ENCODE measurements around the gene ATXN7.

ATXN7 gene

GRCh38 chr3:63932509-63933212 lies 69.0 kb downstream of the ATXN7 start:
- Histone ChIP-seq H3K4me3 (ENCODE audit: low read length in 2 of 2) (no peak overlapping the region), H3K9me3 (ENCODE audit: control insufficient read depth in 2 of 2, low read length in 2 of 2) (no peaks in the 10 kb centered on the region), H3K27me3 (ENCODE audit: control insufficient read depth in 2 of 2, insufficient read depth in 2 of 2, low read length in 2 of 2) (no peaks in the 10 kb centered on the region), H3K4me1 (ENCODE audit: control insufficient read depth in 2 of 2, insufficient read depth in 2 of 2, low read length in 2 of 2) (peaks cover 9 to 17% of the 10 kb centered on the region in 2 donors), H3K9ac (ENCODE audit: low read depth in 1 of 2, low read length in 2 of 2) (no peak overlapping the region), H3K36me3 (ENCODE audit: control insufficient read depth in 2 of 2, insufficient read depth in 2 of 2, low read length in 2 of 2) (peaks cover 0 to 4% of the 10 kb centered on the region in 2 donors), H3K27ac (ENCODE audit: low read depth in 2 of 2, low read length in 2 of 2) (no peak overlapping the region)

- peaks cover 16 to 22% of the 10 kb centered on the region in 2 donors for H3K4me1 ChIP-seq (ENCODE audit: control insufficient read depth in 2 of 2, insufficient read depth in 2 of 2, low read length in 2 of 2)
- H3K36me3 ChIP-seq (ENCODE audit: control insufficient read depth in 2 of 2, insufficient read depth in 2 of 2, low read length in 2 of 2), result peaks cover 0 to 4% of the 10 kb centered on the region in 2 donors
- no peak overlapping the region for H3K4me3 ChIP-seq (ENCODE audit: low read length in 2 of 2)
- H3K27ac ChIP-seq (ENCODE audit: low read depth in 2 of 2, low read length in 2 of 2), result no peak overlapping the region
- H3K9me3 ChIP-seq (ENCODE audit: control insufficient read depth in 2 of 2, low read length in 2 of 2), result no peaks in the 10 kb centered on the region
- H3K27me3 ChIP-seq (ENCODE audit: control insufficient read depth in 2 of 2, insufficient read depth in 2 of 2, low read length in 2 of 2), result no peaks in the 10 kb centered on the region
- no peak overlapping the region for H3K9ac ChIP-seq (ENCODE audit: low read depth in 1 of 2, low read length in 2 of 2)
Observed at GRCh38 chr3:63933459-63933858, 69.8 kb downstream of the ATXN7 start.

DNA sequence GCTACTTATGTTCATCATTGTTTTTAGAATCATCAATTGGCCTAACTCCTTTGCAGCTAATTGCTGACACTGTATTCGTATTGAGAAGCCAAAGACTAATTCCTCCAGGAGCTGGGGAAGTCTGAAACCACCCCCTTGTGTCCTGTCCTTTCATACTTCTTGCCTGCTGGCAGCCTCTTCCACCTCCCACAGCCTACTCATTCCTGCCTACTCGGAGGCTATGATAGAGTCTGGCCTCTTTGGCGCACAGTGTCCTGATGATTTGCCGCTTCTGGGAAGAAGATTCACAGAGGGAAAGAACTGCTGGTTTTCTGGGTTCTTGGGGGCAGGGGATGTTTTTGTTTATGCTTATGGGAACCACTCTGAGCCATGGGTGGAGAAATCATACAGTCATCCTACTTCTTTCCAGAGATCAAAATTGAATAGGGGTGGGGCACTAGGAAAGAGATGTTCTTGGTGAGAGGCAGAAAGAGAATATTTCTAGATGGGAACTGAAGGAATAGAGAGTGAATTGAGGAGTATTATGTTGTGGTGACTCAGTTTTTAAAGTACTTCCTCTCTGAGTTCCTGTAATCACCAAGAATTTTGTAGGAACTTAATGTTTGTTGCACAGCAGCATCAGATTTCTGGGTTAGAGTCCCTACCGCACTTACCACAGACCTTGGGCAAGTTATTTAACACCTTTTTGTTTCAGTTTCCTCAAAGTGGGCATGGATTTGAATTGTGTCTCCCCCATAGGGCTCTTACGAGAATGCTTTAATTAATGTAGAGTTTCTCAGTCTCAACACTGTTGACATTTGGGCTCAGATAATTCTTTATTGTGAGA lies 70.6 kb downstream of the ATXN7 start:
- Histone ChIP-seq H3K36me3 (ENCODE audit: control insufficient read depth in 2 of 2, insufficient read depth in 2 of 2, low read length in 2 of 2) (no peaks in the 10 kb centered on the region), H3K9ac (ENCODE audit: low read depth in 1 of 2, low read length in 2 of 2) (no peak overlapping the region), H3K9me3 (ENCODE audit: control insufficient read depth in 2 of 2, low read length in 2 of 2) (no peaks in the 10 kb centered on the region), H3K27ac (ENCODE audit: low read depth in 2 of 2, low read length in 2 of 2) (no peak overlapping the region), H3K4me3 (ENCODE audit: low read length in 2 of 2) (no peak overlapping the region), H3K27me3 (ENCODE audit: control insufficient read depth in 2 of 2, insufficient read depth in 2 of 2, low read length in 2 of 2) (no peaks in the 10 kb centered on the region), H3K4me1 (ENCODE audit: control insufficient read depth in 2 of 2, insufficient read depth in 2 of 2, low read length in 2 of 2) (peaks cover 16 to 22% of the 10 kb centered on the region in 2 donors)

GRCh38 chr3:63936925-63937324 lies 73.3 kb downstream of the ATXN7 start:
- no peak overlapping the region for H3K27ac ChIP-seq (ENCODE audit: low read depth in 2 of 2, low read length in 2 of 2)
- H3K9me3 ChIP-seq (ENCODE audit: control insufficient read depth in 2 of 2, low read length in 2 of 2), result no peaks in the 10 kb centered on the region
- no peak overlapping the region for H3K4me3 ChIP-seq (ENCODE audit: low read length in 2 of 2)
- H3K27me3 ChIP-seq (ENCODE audit: control insufficient read depth in 2 of 2, insufficient read depth in 2 of 2, low read length in 2 of 2), result no peaks in the 10 kb centered on the region
- peaks cover 16 to 22% of the 10 kb centered on the region in 2 donors for H3K4me1 ChIP-seq (ENCODE audit: control insufficient read depth in 2 of 2, insufficient read depth in 2 of 2, low read length in 2 of 2)
- peaks cover 0 to under 1% of the 10 kb centered on the region in 2 donors for H3K36me3 ChIP-seq (ENCODE audit: control insufficient read depth in 2 of 2, insufficient read depth in 2 of 2, low read length in 2 of 2)
- H3K9ac ChIP-seq (ENCODE audit: low read depth in 1 of 2, low read length in 2 of 2), result no peak overlapping the region

DNA sequence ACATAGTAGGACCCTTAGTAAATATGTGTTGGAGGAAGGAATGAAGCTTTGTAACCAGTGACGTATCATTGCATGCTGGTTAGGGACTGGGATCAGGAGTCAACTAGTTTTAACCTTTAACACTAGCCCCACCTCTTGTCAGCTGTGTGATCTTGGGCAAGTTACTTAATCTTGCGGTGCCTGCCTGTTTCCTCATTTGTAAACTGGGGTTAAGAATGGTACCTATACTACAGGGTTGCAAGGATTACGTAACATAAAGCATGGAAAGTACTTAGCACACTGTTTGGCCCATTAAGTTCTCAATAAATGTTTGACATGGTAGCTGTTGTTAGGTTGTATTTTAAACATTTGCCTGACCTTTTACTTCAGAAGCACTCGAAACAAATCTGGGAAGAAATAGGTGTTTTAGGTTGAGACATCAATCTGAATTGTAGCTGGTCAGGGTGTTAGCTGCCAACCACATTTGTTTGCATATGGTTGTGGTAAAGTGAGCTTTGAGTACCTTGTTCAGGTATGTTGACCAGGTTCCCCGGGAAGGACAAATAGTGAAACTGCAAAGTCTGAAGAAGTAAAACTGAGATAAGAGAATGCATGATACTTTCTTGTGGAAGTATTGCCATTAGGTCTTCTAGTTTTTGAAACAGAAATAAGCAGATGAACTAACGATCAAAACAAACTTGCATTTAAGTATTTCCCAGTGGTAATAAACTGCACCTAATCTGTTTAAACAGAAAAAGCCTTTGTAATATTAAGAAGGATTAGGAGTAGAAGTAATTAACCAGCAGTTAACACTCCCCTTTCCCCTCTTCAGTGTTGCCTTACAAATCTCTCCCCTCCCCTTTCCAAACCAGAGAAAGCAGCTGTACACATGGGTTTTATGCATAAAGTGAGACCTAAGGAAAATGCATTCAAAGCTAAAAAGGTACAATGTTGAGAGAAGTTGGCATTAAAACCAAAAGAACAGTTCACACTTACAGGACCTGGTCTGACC lies 74.3 kb downstream of the ATXN7 start:
- Histone ChIP-seq H3K27ac (ENCODE audit: low read depth in 2 of 2, low read length in 2 of 2) (peak overlapping the region in 1 of 2 donors; percentile 12), H3K4me1 (ENCODE audit: control insufficient read depth in 2 of 2, insufficient read depth in 2 of 2, low read length in 2 of 2) (peaks cover 10 to 16% of the 10 kb centered on the region in 2 donors), H3K27me3 (ENCODE audit: control insufficient read depth in 2 of 2, insufficient read depth in 2 of 2, low read length in 2 of 2) (no peaks in the 10 kb centered on the region), H3K4me3 (ENCODE audit: low read length in 2 of 2) (peak overlapping the region in 1 of 2 donors; percentile 39), H3K36me3 (ENCODE audit: control insufficient read depth in 2 of 2, insufficient read depth in 2 of 2, low read length in 2 of 2) (peaks cover 0 to 3% of the 10 kb centered on the region in 2 donors), H3K9ac (ENCODE audit: low read depth in 1 of 2, low read length in 2 of 2) (no peak overlapping the region), H3K9me3 (ENCODE audit: control insufficient read depth in 2 of 2, low read length in 2 of 2) (no peaks in the 10 kb centered on the region)

DNA sequence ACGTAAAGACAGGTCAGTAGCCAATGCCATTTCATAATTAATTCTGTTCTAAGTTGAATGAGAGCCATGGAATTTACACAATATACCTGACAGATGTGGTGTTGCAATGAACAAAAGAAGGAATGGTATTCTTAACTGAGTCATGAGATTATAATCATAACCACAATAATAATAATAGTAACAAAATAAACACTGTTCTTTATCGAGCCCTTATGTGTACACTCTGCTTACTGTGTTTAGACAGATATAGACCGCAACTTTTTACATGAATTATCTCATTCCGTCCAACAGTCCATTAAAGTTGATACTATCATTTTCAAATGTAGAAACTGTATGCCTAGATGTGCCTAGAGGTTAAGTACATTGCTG lies 76.7 kb downstream of the ATXN7 start:
- no peak overlapping the region for H3K27ac ChIP-seq (ENCODE audit: low read depth in 2 of 2, low read length in 2 of 2)
- no peaks in the 10 kb centered on the region for H3K9me3 ChIP-seq (ENCODE audit: control insufficient read depth in 2 of 2, low read length in 2 of 2)
- no peak overlapping the region for H3K9ac ChIP-seq (ENCODE audit: low read depth in 1 of 2, low read length in 2 of 2)
- no peak overlapping the region for H3K4me3 ChIP-seq (ENCODE audit: low read length in 2 of 2)
- H3K4me1 ChIP-seq (ENCODE audit: control insufficient read depth in 2 of 2, insufficient read depth in 2 of 2, low read length in 2 of 2), result peaks cover 6 to 10% of the 10 kb centered on the region in 2 donors
- H3K36me3 ChIP-seq (ENCODE audit: control insufficient read depth in 2 of 2, insufficient read depth in 2 of 2, low read length in 2 of 2), result peaks cover 3% of the 10 kb centered on the region in 2 donors
- no peaks in the 10 kb centered on the region for H3K27me3 ChIP-seq (ENCODE audit: control insufficient read depth in 2 of 2, insufficient read depth in 2 of 2, low read length in 2 of 2)

DNA sequence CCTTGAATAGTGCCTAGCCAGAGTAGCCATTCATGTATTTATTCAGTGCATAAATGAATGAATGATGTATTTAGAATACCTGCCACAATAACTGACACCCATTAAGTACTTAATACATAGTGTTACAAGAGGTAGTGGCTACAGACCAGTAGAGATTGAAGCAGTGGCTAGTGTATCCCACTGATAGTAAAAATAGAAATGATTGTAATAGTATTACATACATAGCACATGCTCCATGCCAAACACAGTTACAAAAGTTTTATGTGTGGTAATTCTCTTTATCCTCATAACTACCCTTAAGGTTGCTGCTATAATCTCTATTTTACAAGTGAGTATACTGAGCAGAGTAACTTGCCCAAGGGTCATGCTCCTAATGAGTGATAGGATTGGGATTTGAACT lies 78.9 kb downstream of the ATXN7 start:
- Histone ChIP-seq H3K9ac (ENCODE audit: low read depth in 1 of 2, low read length in 2 of 2) (no peak overlapping the region), H3K27me3 (ENCODE audit: control insufficient read depth in 2 of 2, insufficient read depth in 2 of 2, low read length in 2 of 2) (no peaks in the 10 kb centered on the region), H3K27ac (ENCODE audit: low read depth in 2 of 2, low read length in 2 of 2) (no peak overlapping the region), H3K36me3 (ENCODE audit: control insufficient read depth in 2 of 2, insufficient read depth in 2 of 2, low read length in 2 of 2) (peaks cover 3% of the 10 kb centered on the region in 2 donors), H3K4me1 (ENCODE audit: control insufficient read depth in 2 of 2, insufficient read depth in 2 of 2, low read length in 2 of 2) (peaks cover 6 to 12% of the 10 kb centered on the region in 2 donors), H3K4me3 (ENCODE audit: low read length in 2 of 2) (no peak overlapping the region), H3K9me3 (ENCODE audit: control insufficient read depth in 2 of 2, low read length in 2 of 2) (no peaks in the 10 kb centered on the region)

- H3K9ac ChIP-seq (ENCODE audit: low read depth in 1 of 2, low read length in 2 of 2), result no peak overlapping the region
- no peaks in the 10 kb centered on the region for H3K27me3 ChIP-seq (ENCODE audit: control insufficient read depth in 2 of 2, insufficient read depth in 2 of 2, low read length in 2 of 2)
- H3K4me1 ChIP-seq (ENCODE audit: control insufficient read depth in 2 of 2, insufficient read depth in 2 of 2, low read length in 2 of 2), result peaks cover 4% of the 10 kb centered on the region in 2 donors
- no peak overlapping the region for H3K4me3 ChIP-seq (ENCODE audit: low read length in 2 of 2)
- no peaks in the 10 kb centered on the region for H3K9me3 ChIP-seq (ENCODE audit: control insufficient read depth in 2 of 2, low read length in 2 of 2)
- H3K27ac ChIP-seq (ENCODE audit: low read depth in 2 of 2, low read length in 2 of 2), result no peak overlapping the region
- H3K36me3 ChIP-seq (ENCODE audit: control insufficient read depth in 2 of 2, insufficient read depth in 2 of 2, low read length in 2 of 2), result peaks cover 3% of the 10 kb centered on the region in 2 donors
Observed at GRCh38 chr3:63943678-63944077, 80.0 kb downstream of the ATXN7 start.

- no peak overlapping the region for H3K27ac ChIP-seq (ENCODE audit: low read depth in 2 of 2, low read length in 2 of 2)
- H3K9me3 ChIP-seq (ENCODE audit: control insufficient read depth in 2 of 2, low read length in 2 of 2), result no peaks in the 10 kb centered on the region
- no peaks in the 10 kb centered on the region for H3K27me3 ChIP-seq (ENCODE audit: control insufficient read depth in 2 of 2, insufficient read depth in 2 of 2, low read length in 2 of 2)
- H3K4me1 ChIP-seq (ENCODE audit: control insufficient read depth in 2 of 2, insufficient read depth in 2 of 2, low read length in 2 of 2), result peaks cover 4% of the 10 kb centered on the region in 2 donors
- no peak overlapping the region for H3K9ac ChIP-seq (ENCODE audit: low read depth in 1 of 2, low read length in 2 of 2)
- peaks cover 3% of the 10 kb centered on the region in 2 donors for H3K36me3 ChIP-seq (ENCODE audit: control insufficient read depth in 2 of 2, insufficient read depth in 2 of 2, low read length in 2 of 2)
- H3K4me3 ChIP-seq (ENCODE audit: low read length in 2 of 2), result no peak overlapping the region
Observed at GRCh38 chr3:63945558-63946096, 82.0 kb downstream of the ATXN7 start.
